MM.1S (cell line): ENCODE measurements around the gene GATM.

Experiments used
- DNase-seq: peaks from one replicate; pipeline ENCODE4 v3.0.0-alpha.2; 2015
- H2AFZ ChIP-seq: fragments of 300-600 bp; sonication (generic); 2 replicates; pipeline ENCODE4 v1.6.0; 2016; ENCODE audit warnings: antibody characterized with exemption, low read length
- H3F3A ChIP-seq: fragments of 300-600 bp; sonication (generic); 2 replicates; pipeline ENCODE4 v1.6.1; 2016; ENCODE audit warnings: mild to moderate bottlenecking, antibody characterized with exemption, low read length, moderate library complexity, mixed read lengths; ENCODE audit not compliant: insufficient read depth
- H3K27ac ChIP-seq: fragments of 300-600 bp; sonication (generic); 2 replicates; pipeline ENCODE4 v1.5.1; 2016; ENCODE audit warnings: mild to moderate bottlenecking, low read length
- H3K27me3 ChIP-seq: fragments of 300-600 bp; sonication (generic); replicated peaks from 2 replicates; pipeline ENCODE4 v1.6.0; 2016; ENCODE audit warnings: low read length; ENCODE audit not compliant: insufficient read depth
- H3K36me3 ChIP-seq: fragments of 300-600 bp; sonication (generic); replicated peaks from 2 replicates; pipeline ENCODE4 v1.6.1; 2016; ENCODE audit warnings: mild to moderate bottlenecking, low read length, mixed read lengths; ENCODE audit not compliant: insufficient read depth
- H3K4me1 ChIP-seq: fragments of 300-600 bp; sonication (generic); 2 replicates; pipeline ENCODE4 v1.6.1; 2016; ENCODE audit warnings: low read length, mixed read lengths
- H3K4me2 ChIP-seq: fragments of 300-600 bp; sonication (generic); 2 replicates; pipeline ENCODE4 v1.6.0; 2016; ENCODE audit warnings: low read depth, low read length
- H3K4me3 ChIP-seq: fragments of 300-600 bp; sonication (generic); 2 replicates; pipeline ENCODE4 v1.5.1; 2016; ENCODE audit warnings: low read length, mixed read lengths
- H3K79me2 ChIP-seq: fragments of 300-600 bp; sonication (generic); 2 replicates; pipeline ENCODE4 v1.6.1; 2016; ENCODE audit warnings: mixed run types, low read length, mixed read lengths
- H3K9ac ChIP-seq: fragments of 300-600 bp; sonication (generic); 2 replicates; pipeline ENCODE4 v1.6.1; 2016; ENCODE audit warnings: low read length, mixed read lengths
- H3K9me2 ChIP-seq: fragments of 300-600 bp; sonication (generic); replicated peaks from 2 replicates; pipeline ENCODE4 v1.6.1; 2016; ENCODE audit warnings: mild to moderate bottlenecking, low read length, mixed read lengths; ENCODE audit not compliant: insufficient read depth
- H3K9me3 ChIP-seq: fragments of 300-600 bp; sonication (generic); replicated peaks from 2 replicates; pipeline ENCODE4 v1.6.1; 2016; ENCODE audit warnings: mild to moderate bottlenecking, low read length, mixed read lengths; ENCODE audit not compliant: insufficient read depth
- H4K20me1 ChIP-seq: fragments of 300-600 bp; sonication (generic); 2 replicates; pipeline ENCODE4 v1.6.1; 2016; ENCODE audit warnings: mild to moderate bottlenecking, low read length, moderate library complexity, mixed read lengths; ENCODE audit not compliant: insufficient read depth
- CTCF ChIP-seq: fragments of 300-600 bp; sonication (generic); IDR thresholded peaks from 2 replicates; pipeline ENCODE4 v1.5.1; 2016; ENCODE audit warnings: antibody characterized with exemption, low read length, mixed read lengths
- EZH2 ChIP-seq: fragments of 300-600 bp; sonication (generic); optimal IDR thresholded peaks from 2 replicates; pipeline ENCODE3; 2017; ENCODE audit warnings: low read depth, mild to moderate bottlenecking, antibody characterized with exemption, low read length, mixed read lengths
- EZH2phosphoT487 ChIP-seq: fragments of 300-600 bp; sonication (generic); IDR thresholded peaks from 2 replicates; pipeline ENCODE4 v1.6.1; 2018; ENCODE audit warnings: antibody characterized with exemption, low read length

Gene GATM

GRCh38 chr15:45393851-45394250, 15.5 kb upstream of the GATM start:
- Histone ChIP-seq H2AFZ (no peak overlapping the region), H3K4me3 (no peak overlapping the region), H3K9me2 (no peaks in the 10 kb centered on the region), H3K4me2 (no peak overlapping the region), H3F3A (0 out of 2 replicates have a peak, but pooled peaks cover 5% of the 10 kb centered on the region), H3K79me2 (no peaks in the 10 kb centered on the region), H3K27me3 (no peaks in the 10 kb centered on the region), H4K20me1 (no peaks in the 10 kb centered on the region), H3K4me1 (peaks cover 20% of the 10 kb centered on the region), H3K36me3 (no peaks in the 10 kb centered on the region), H3K9me3 (no peaks in the 10 kb centered on the region), H3K9ac (no peak overlapping the region), H3K27ac (no peak overlapping the region)
- TF ChIP-seq CTCF (no peak; the same call in 1 of the 2 replicates), EZH2phosphoT487 (no peak), EZH2 (no peak)
- no peak for DNase-seq

- no peak for TF ChIP-seq EZH2
- TF ChIP-seq CTCF = no peak
- no peak for TF ChIP-seq EZH2phosphoT487
- Histone ChIP-seq H3K9ac (peak overlapping the region; percentile 2; the same call in 1 of the 2 replicates), H3K9me2 (no peaks in the 10 kb centered on the region), H4K20me1 (no peaks in the 10 kb centered on the region), H3K9me3 (no peaks in the 10 kb centered on the region), H3K27me3 (no peaks in the 10 kb centered on the region), H3K36me3 (no peaks in the 10 kb centered on the region), H3K27ac (peak overlapping the region; percentile 60; the same call in 1 of the 2 replicates), H3K4me2 (peak overlapping the region; percentile 43), H3F3A (0 out of 2 replicates have a peak, but pooled peaks cover 5% of the 10 kb centered on the region), H3K4me1 (peaks cover 15% of the 10 kb centered on the region), H2AFZ (peak overlapping the region; percentile 47), H3K4me3 (0 out of 2 replicates have a peak overlapping the region, but pooled peaks have one; percentile 18), H3K79me2 (no peaks in the 10 kb centered on the region)
- DNase-seq = no peak
Observed at GRCh38 chr15:45392584-45392855, 14.2 kb upstream of the GATM start.

GRCh38 chr15:45391746-45392583, 13.6 kb upstream of the GATM start:
- Histone ChIP-seq H3K4me3 (0 out of 2 replicates have a peak overlapping the region, but pooled peaks have one; percentile 18), H2AFZ (peak overlapping the region; percentile 47), H3K36me3 (no peaks in the 10 kb centered on the region)

More at GRCh38 chr15:45391746-45392583, 13.6 kb upstream of the GATM start:
- Histone ChIP-seq H3K4me1 (peaks cover 15% of the 10 kb centered on the region), H3F3A (0 out of 2 replicates have a peak, but pooled peaks cover 5% of the 10 kb centered on the region), H3K9me3 (no peaks in the 10 kb centered on the region), H3K9me2 (no peaks in the 10 kb centered on the region), H3K9ac (peak overlapping the region; percentile 6; the same call in 1 of the 2 replicates), H3K27me3 (no peaks in the 10 kb centered on the region), H3K27ac (peak overlapping the region; percentile 60; the same call in 1 of the 2 replicates), H4K20me1 (no peaks in the 10 kb centered on the region), H3K79me2 (no peaks in the 10 kb centered on the region), H3K4me2 (peak overlapping the region; percentile 43)
- DNase-seq = peak; percentile 44
- TF ChIP-seq CTCF = no peak
- TF ChIP-seq EZH2 = no peak
- no peak for TF ChIP-seq EZH2phosphoT487
